Brain microvascular endothelial cell (primary cell): ENCODE results near the gene HERC4.

Experiments used
- DNase-seq: peaks from one replicate; pipeline ENCODE4 v3.0.0-alpha.2; 2020
- H3K27ac ChIP-seq: fragments of 250-450 bp; sonication (Bioruptor Pico); 2 replicates; pipeline ENCODE4 v1.5.1; 2020; ENCODE audit warnings: mild to moderate bottlenecking, moderate library complexity
- H3K27me3 ChIP-seq: fragments of 250-450 bp; sonication (Bioruptor Pico); replicated peaks from 2 replicates; pipeline ENCODE4 v1.5.1; 2020; ENCODE audit warnings: mild to moderate bottlenecking
- H3K36me3 ChIP-seq: fragments of 250-450 bp; sonication (Bioruptor Pico); replicated peaks from 2 replicates; pipeline ENCODE4 v1.5.1; 2020; ENCODE audit warnings: mild to moderate bottlenecking
- H3K4me3 ChIP-seq: 2 replicates; pipeline ENCODE4 v1.5.1; 2011; ENCODE audit warnings: low read depth, mild to moderate bottlenecking, control low read depth, low read length, moderate library complexity
- CTCF ChIP-seq: IDR thresholded peaks from 2 replicates; pipeline ENCODE4 v1.5.1; 2011; ENCODE audit warnings: low read depth, mild to moderate bottlenecking, moderate library complexity, low read length, control low read depth, inconsistent platforms; ENCODE audit errors: missing control alignments
- in situ Hi-C: cut with HindIII; loops from 2 replicates; pipeline ENCODE4 v1.10.0; 2017; ENCODE audit warnings: low sequenced_read_pairs, low pct_ligation_motif_present

The HERC4 gene

DNA sequence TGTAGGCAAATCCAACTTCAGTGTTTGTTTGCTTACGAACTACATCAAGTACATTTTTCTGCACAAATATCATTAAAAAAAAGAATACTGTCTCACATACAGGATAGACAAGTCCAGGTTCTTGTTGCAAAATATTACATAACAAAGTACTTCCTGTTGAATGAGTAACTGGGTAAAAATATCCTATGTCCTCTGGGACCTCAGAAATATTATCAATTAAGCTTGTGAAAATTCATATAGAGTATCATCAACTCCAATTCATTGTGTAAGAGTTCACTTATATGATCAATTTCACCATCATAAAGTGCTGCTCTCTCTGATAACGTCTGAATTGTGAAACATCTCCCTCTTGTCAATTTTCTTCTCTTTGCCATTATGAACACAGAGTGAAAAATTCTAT, 22.6 kb downstream of the HERC4 start:
- Histone ChIP-seq H3K4me3 (no peak overlapping the region), H3K27ac (no peak overlapping the region), H3K27me3 (no peaks in the 10 kb centered on the region), H3K36me3 (peaks cover 7% of the 10 kb centered on the region)
- TF ChIP-seq CTCF = no peak
- no peak for DNase-seq
- in situ Hi-C loops = no loop called here

DNA sequence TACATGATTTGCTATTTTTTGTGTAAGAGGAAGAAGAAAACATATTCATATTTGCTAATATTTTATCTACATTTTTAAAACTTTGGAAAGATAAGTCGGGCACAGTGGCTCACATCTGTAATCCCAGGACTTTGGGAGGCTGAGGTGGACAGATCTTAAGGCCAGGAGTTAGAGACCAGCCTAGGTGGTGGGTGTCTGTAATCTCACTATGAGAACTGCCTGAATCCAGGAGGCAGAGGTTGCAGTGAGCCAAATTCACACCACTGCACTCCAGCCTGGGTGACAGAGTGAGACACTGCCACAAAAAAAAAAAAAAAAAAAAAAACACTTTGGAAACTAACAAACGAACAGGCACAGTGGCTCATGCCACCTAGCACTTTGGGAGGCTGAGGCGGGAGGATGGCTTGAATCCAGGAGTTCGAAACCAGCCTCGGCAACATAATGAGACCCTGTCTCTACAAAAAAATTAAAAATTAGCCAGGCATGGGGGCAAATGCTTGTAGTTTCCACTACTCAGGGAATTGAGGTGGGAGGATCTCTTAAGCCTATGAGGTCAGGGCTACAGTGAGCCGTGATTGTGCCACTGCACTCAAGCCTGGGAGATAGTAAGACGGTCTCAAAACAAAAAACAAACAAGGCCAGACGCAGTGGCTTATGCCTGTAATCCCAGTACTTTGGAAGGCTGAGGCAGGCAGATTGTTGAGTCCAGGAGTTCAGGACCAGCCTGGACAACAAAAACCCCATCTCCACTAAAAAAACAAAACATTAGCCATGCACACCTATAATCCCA, 25.6 kb downstream of the HERC4 start:
- no peak for TF ChIP-seq CTCF
- Histone ChIP-seq H3K27me3 (no peaks in the 10 kb centered on the region), H3K36me3 (peaks cover 2% of the 10 kb centered on the region), H3K27ac (no peak overlapping the region), H3K4me3 (no peak overlapping the region)
- no peak for DNase-seq
- in situ Hi-C loops = no loop called here

- Histone ChIP-seq H3K36me3 (peaks cover 5% of the 10 kb centered on the region), H3K4me3 (no peak overlapping the region), H3K27me3 (no peaks in the 10 kb centered on the region), H3K27ac (no peak overlapping the region)
- no peak for DNase-seq
- no peak for TF ChIP-seq CTCF
- in situ Hi-C loops = no loop called here
Measured at GRCh38 chr10:68047554-68048327, 27.3 kb downstream of the HERC4 start.

- TF ChIP-seq CTCF = no peak
Measured at GRCh38 chr10:68047122-68047521, 28.0 kb downstream of the HERC4 start.

DNA sequence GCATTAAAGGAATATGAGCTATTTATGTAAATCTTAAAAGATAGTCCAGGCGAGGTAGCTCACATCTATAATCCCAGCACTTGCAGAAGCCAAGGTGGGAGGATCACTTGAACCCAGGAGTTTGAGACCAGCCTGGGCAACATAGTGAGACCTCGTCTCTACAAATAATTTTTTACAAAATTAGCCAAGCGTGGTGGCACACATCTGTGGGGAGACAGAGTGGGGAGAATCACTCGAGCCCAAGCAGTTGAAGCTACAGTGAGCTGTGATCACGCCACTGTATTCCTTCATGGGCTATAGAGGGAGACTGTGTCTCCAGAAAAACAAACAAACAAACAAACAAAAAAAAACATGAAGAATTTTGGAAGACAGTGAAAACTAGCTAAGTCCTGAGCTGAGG, 28.4 kb downstream of the HERC4 start:
- H3K4me3 ChIP-seq = no peak overlapping the region
- in situ Hi-C loops = no loop called here
- TF ChIP-seq CTCF = no peak
- H3K27me3 ChIP-seq = no peaks in the 10 kb centered on the region
- no peak for DNase-seq
- H3K36me3 ChIP-seq = peaks cover 5% of the 10 kb centered on the region
- no peak overlapping the region for H3K27ac ChIP-seq

More at GRCh38 chr10:68047122-68047521, 28.0 kb downstream of the HERC4 start:
- DNase-seq = no peak
- in situ Hi-C loops = no loop called here
- Histone ChIP-seq H3K27ac (no peak overlapping the region), H3K4me3 (no peak overlapping the region), H3K36me3 (peaks cover 5% of the 10 kb centered on the region), H3K27me3 (no peaks in the 10 kb centered on the region)
